Measurements from ENCODE around the gene P2RX2.

P2RX2 gene

GRCh38 chr12:132638541-132639408 lies 20.2 kb downstream of the P2RX2 start:
- DNase-seq (ENCODE audit: low spot score): peak; percentile 78

- DNase-seq (ENCODE audit: low spot score): no peak
These were observed 21.5 kb downstream of the P2RX2 start for GRCh38 chr12:132639956-132640520.

GRCh38 chr12:132640936-132641335 lies 22.4 kb downstream of the P2RX2 start:
- no peak for DNase-seq (ENCODE audit: low spot score)

GRCh38 chr12:132641811-132642650 lies 23.5 kb downstream of the P2RX2 start:
- no peak for DNase-seq (ENCODE audit: low spot score)

GRCh38 chr12:132642846-132643835 lies 24.6 kb downstream of the P2RX2 start:
- no peak for DNase-seq (ENCODE audit: low spot score)

DNA sequence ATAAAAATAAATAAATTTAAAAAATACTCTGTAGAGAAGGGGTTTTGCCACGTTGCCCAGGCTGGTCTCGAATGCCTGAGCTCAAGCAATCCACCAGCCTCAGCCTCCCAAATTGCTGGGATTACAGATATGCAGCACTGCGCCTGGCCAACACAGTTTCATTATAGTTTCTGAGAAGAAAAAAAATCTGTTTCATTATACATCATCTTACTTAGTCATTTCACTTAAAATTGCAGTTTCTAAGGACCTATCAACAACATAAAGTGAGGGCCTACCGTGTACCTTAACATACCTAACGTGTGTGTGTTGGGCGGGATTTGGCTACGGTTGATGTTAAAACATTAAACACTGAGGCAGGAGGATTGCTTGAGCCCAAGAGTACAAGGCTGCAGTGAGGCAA lies 28.3 kb downstream of the P2RX2 start:
- no peak for DNase-seq (ENCODE audit: low spot score)

DNA sequence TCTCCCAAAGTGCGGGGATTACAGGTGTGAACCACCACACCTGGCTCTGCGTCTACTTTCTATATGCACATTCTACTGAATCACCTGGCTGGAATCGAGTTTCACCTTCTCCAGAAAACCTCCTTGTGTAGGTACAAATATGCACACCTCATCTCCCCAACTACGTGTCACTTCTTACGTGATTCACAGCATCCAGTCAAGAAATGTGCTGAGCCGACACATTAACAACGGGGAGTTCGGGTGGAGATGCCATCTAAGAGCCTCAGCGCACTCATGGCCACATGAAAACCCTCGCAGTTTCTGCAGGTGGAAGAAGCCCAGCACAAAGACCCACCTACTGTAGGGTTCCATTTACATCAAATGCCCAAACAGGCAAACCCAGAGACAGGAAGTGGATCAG lies 29.3 kb downstream of the P2RX2 start:
- no peak for DNase-seq (ENCODE audit: low spot score)

GRCh38 chr12:132648616-132649225 lies 30.1 kb downstream of the P2RX2 start:
- DNase-seq (ENCODE audit: low spot score): no peak

DNA sequence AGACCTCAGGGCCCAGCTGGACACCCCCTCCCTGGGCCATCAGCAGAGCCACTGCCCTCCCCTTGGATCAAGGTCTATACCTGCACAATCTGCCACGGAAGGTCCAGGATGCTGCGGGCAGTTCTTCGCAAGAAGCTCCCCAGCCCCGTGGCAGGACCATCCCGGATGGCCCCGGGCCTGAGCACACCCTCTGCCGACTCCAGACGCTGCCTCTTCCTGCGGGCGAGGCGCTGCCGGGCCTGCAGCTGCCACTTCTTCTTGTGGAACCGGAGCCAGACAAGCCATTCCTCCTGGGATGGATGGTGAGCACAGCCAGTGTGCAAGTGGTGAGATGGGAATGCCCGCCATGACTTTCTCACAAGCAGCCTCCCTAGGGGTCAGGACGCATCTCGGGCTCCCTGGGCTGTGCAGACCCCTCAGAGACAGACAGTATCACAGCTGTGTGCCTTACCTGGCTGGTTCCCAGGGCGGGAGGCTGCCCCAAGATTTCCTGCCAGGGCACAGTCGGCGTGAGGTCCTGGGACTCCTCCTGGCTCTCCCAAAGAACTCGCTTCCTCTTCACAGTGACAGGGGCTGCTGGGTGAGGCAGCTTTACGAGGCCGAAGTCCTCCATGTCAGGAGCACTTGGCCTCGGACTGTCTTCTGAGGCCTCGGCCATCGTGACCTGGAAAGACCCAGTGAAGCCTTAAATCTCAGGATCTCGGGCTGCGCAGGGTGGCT lies 30.8 kb downstream of the P2RX2 start:
- no peak for DNase-seq (ENCODE audit: low spot score)

DNA sequence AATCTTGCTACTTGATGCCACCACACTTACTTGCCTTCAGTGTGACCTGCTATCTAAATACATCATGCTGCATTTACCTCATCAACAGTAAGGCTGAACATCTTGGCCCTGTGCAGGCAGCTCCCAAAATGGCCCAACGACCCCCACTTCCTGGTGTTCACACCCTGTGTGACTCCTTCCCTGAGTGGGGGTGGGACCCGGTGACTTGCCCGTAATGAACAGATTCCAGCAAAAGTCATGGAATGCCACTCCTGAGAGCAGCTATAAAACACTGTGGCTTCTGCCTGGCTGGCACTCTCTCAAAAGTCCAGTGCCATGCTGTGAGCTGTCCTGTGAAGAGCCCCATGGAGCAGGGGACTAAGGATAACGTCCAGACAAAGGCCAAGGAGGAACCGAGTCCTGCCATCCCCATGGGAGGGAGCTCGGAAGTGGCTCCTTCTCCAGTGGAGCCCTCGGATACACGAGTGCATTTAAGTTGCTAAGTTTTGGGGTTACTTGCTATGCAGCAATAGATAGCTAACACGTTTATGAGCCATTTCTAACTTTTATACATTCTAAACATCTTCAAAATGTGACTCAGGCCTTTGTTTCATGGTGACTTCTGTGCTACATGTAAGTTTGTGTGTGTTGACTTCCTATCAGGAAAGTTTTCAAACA lies 33.0 kb downstream of the P2RX2 start:
- DNase-seq (ENCODE audit: low spot score): no peak

- no peak for DNase-seq (ENCODE audit: low spot score)
These were observed 35.2 kb downstream of the P2RX2 start for GRCh38 chr12:132653567-132654290.

DNA sequence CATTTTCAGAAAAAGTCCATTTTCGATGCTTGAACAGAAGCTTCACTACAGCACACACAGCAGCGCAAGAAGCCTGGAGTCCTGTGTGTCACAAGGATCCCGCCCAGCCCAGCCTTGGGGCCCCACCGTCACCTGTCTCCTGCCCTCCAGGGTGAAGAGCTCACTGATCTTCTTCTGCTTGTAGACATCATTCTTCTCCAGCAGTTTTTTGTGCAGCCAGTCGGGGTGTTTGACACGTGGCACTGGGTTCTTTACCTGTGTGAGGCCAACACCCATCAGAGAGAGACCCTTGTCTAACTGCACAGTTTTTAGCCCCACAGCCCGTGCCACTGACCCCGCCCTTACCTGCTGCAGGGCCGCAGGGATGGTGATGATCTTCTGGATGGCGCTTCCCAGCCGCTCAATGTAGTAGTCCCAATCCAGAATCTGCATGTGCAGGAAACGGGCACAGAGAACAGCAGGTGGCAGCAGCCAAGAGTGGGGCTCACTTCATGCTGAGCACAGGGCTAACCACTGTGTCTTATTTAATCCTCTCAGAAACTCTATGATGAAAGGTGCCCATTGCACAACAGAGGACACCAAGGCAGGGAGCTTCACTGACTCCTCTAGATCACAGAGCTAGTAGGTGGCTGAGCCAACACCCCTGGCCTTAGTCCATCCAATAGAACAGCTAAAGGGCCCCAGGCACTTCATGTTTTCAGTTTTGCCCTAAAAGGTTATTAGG lies 38.6 kb downstream of the P2RX2 start:
- no peak for DNase-seq (ENCODE audit: low spot score)

- no peak for DNase-seq (ENCODE audit: low spot score)
These were observed 39.7 kb downstream of the P2RX2 start for GRCh38 chr12:132658149-132658894.

DNA sequence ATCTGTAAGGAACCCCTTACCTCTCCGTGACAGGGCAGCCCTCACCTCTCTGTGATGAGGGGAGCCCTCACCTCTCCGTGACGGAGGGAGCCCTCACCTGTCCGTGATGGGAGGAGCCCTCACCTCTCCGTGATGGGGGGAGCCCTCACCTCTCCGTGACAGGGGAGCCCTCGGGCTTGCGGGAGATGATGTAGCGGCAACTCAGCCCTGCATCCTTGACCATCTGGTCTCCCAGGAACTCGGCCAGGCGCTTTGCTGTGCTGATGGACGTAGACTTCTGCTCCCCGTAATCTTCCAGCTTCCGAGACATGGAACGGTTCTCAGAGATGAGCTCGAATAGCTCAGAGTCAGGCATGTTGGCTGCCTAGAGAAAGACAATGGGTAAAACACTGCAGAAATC lies 40.6 kb downstream of the P2RX2 start:
- no peak for DNase-seq (ENCODE audit: low spot score)

DNA sequence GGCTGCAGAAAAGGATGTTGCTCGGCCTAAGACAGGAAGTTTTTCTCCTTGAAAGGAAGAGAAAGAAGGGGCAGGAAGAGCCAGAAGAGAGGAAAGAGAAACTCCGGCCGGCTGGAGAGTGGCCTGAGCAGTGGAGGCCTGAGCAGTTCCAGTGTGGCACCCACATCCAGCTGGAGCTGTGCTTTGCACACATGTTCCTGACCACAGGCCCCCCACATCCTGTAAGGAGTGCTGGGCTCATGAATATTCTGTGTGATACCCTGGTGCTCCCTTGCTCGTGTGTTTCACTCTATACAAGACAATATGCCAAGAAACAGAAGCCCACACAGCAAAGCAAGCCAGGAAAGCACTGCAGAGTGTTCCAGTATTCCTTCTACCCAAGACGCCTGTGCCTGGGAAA lies 41.5 kb downstream of the P2RX2 start:
- no peak for DNase-seq (ENCODE audit: low spot score)

DNA sequence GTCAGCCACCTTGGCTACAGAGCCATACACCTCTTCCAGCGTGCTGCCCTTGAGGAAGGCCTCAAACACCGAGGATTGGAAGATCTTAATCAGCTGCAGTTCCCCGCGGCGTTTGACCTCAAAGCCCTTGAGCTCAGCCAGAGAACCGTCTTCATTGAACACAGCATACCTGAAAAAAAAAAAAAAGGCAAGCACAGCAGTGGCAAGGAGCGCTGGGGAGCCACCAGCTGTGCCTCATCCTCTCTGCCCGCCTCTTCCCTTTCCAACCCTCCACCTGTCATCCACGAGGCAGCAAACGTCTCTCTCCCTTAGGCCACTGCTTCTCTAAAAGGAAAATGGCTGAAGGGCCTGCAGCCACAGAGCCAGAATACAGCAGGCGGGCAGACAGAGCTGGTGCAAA lies 42.4 kb downstream of the P2RX2 start:
- no peak for DNase-seq (ENCODE audit: low spot score)

- DNase-seq (ENCODE audit: low spot score): no peak
These were observed 43.4 kb downstream of the P2RX2 start for GRCh38 chr12:132661972-132662371.

Measured in AG08395 (cell line).